ENCODE results near the gene SLC30A1.

- TF ChIP-seq POLR2A (IDR thresholded peaks at IDR 0.05; ENCODE audit: low read length): no peak
- no peak for TF ChIP-seq GATA1 (IDR thresholded peaks at IDR 0.05; ENCODE audit: low read depth, low read length)
These were observed 20.3 kb upstream of the SLC30A1 start for GRCh38 chr1:211599250-211599649.
